ENCODE measurements around the gene CLMP.
"Not testable (repeated sequence)": the region's sequence is repeated elsewhere in the genome, so short reads cannot be mapped to it uniquely, and the experiment has no call there.

Gene CLMP

DNA sequence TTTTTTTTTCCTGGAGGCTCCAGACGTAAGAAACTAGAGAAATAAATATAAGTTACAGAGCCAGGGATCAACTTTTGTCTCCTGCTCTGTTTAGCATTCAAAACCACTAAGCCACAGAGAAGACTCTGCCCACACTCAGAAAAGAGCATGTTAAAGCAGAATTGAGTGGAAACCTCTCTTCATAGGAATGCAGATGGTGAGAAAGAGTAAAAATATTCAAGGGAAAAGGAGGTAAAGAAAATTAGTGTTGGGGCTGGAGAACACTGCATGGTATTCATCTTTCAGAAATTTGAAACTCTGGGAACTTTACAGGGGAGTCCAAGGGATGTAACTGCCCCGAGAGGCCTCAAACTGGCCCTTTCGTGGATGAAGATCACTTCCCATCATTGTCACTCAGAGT is 65.1 kb downstream of the CLMP start:
- DNase-seq = no peak

DNA sequence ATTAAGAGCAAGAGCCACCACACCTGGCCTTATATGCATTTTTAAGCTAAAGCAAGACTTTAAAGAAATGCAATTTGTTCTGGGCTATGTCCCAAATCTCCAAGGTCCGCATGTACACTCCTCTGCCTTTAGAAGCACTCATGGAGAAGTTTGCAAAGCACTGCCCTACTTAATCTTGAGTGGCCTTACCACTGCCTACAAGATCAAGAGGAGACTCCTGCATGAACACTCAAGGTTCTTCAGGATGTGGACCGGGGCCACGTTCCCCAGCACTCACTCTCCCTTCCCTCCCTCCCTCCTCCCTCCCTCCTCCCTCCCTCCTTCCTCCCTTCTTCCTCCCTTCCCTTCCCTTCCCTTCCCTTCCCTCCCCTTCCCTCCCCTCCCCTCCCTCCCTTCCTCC is 69.9 kb downstream of the CLMP start:
- no peak for DNase-seq

DNA sequence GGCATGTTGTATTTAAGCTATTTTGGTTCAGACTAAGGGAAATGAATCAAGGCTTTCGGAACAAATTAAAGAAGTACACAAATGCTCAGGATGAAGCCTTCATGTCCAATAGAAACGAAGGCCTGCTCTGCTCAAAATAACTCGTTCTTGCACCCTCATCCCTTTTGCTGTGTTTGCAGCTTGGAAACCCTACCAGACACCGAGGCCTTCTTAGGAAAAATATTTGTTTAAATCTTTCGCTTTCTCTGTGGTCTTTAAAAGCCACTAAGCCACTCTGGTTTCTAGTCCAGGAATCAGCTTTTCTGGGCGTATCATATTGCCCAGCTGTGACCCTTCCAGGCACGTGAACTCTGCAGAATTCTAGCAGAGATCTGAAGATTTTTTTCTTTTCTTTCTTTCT is 72.2 kb downstream of the CLMP start:
- DNase-seq = no peak

DNA sequence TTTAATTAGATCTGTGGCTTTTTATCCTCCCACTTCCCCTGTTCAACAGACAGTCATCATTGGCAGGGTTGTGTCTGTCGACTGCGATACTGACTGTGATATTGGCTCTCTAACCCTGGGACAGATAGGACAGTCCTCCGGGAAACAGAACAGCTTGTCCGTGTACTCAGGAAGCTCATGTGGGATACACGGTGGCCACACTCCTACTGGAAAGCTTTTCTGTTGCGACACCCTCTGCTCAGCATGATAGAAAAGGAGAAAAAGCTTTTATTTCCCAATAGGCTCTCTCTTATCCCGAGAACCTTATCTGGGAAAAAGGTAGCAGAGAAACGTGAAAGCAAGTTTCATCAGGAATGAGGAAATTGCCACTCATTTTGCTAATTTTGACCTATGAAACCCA is 72.7 kb downstream of the CLMP start:
- no peak for DNase-seq

DNA sequence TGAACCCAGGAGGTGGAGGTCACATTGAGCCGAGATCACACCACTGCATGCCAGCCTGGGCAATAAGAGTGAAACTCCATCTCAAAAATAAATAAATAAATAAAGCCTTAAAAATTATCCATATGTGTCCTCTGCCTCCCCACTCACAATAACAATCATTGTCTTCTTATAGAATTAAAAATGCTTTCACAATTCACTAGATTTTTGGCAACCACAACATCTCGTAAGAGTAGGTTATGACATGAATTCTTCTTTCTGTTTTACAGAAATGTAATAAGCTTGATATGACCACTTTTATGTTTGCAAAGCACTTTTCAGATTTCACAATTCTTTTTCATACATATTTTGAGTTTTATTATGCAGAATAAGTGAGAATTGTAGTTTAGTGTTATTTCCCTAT is 78.6 kb downstream of the CLMP start:
- DNase-seq = no peak

DNA sequence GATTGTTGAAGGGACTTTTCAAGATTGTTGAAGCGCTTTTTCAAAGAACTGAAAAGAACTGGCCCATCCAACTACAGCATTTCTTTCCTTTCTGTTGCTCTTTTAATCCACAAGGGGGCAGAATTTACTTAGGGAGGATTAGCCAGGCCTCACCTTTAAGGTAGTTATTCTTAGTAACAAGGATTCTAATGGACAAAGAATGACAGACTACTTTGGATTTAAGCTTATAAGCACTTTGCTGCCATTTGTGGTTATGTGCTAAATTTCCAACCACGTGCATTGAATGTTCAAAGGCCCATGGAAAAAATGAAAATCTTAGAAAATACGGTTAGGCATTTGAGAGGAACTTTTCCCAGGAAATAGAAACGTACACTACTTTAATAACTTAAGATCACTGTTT is 83.6 kb downstream of the CLMP start:
- no peak for DNase-seq

DNA sequence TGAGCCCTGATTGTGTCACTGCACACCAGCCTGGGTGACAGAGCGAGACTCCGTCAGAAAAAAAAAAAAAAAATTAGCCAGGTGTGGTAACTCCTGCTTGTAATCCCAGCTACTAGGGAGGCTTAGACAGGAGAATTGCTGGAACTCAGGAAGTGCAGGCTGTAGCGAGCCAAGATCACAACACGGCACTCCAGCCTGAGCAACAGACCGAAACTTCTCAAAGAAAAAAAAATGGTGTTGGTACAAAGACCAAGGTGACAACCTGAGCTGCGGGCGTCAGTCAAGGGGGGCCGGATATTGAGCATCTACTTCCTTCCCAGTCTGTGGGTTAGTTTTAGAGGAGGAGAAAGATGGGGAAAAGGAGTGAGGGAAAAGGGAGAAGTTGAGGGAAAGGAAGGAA is 84.7 kb downstream of the CLMP start:
- no peak for DNase-seq

DNA sequence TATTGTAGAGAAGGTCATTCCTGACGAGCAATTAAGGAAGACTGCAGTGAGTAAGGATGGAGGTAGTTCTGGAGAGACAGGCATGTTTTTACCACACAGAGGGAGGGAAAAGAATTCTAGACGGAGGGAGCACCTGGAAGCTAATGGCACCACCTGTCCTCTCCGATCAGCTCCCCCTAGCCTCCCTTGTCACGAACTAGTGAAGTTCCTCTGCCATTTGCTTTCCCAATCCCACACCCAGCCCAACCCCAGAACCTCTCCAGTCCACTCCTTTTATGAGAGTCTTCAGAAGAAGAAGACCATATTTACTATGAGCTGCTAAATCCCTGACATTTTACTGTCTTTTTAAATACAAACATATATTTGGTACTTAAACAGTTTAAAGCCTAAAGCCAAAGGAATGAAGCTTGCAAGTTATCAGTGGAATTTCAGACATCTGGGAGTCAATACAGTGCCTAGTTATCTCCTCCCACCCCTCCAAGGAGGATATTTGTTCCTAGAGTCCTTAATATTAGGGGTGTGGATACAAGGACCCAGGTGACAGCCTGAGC is 87.0 kb downstream of the CLMP start:
- no peak for DNase-seq

DNA sequence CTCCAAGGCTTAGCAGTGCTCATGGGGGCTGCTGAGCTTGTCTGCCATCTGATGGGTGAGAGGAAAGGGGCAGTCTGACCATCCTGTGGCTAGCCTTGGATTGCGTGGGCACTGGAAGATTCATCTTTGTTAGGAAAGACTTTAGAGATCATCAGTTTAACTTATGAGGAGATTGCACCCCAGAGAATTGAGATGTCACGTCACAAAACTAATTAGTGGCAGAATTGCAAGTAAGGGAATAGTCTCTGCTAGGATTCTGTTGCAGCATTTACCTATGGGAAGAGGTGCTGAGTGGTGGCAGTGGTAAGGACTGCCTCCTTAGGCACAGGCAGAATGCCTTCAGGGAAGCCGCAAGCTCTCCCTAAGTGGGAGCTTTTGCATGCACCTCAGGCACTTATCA is 90.4 kb downstream of the CLMP start:
- no peak for DNase-seq

DNA sequence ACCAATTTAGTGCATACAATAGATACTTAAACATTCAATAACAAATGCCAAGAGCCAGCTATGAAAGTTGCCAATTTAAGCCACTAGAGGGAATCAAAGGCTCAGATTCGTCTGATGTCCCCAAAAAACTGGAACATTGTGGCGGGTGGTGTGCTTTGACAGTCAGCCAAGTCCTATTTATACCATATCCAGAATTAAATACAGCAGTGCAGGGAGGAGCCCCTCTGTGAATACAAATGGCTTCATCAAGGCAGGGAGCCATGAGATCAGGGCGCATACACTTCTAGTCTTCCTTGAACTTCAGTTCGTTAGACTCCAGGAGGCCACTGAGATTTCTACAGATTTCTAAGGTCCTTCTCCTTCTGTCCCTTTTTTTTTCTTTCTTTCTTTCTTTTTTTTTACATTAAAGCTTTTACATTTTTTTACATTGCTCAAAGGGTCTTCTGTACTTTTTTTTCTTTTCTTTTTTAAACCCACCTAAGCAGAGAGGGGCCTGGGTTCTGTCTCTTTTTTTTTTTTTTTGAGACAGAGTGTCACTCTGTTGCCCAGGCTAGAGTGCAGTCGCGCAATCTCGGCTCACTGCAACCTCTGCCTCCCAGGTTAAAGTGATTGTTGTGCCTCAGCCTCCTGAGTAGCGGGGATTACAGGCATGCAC is 91.6 kb downstream of the CLMP start:
- peak; percentile 30 for DNase-seq

DNA sequence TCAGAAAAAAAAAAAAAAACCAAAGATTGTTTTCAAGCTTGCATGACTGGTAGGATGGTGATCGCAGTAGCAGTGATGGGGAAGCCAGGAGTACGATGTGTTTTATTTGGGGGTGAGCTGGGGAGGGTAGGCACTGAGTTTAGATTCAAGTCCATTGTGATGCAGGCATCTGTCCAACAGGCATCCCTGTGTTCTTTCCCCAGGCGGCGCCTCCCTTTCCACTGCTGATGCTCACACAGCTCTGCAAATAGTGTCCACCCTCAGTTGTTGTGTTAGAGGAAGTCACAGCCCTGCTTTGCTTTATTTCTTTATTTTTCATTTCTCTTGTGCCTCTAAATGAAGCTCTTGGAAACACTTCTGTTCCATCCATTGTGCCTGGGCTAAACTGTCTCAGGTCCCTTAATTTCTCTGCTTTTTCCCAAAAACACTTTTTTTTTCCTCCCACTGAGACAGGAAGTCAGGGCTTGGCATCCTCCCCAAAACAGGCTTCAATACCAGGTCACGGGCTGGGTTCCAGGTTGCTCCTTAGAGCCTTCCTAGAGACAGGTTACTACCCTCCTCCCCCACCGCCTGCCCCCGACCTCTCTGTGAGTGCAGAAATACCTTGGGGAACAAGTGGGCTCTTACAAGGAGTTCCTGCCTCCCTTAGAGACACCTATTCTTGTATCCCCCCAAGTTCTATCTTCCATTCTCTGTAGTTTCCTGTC is 94.5 kb downstream of the CLMP start:
- DNase-seq = no peak

DNA sequence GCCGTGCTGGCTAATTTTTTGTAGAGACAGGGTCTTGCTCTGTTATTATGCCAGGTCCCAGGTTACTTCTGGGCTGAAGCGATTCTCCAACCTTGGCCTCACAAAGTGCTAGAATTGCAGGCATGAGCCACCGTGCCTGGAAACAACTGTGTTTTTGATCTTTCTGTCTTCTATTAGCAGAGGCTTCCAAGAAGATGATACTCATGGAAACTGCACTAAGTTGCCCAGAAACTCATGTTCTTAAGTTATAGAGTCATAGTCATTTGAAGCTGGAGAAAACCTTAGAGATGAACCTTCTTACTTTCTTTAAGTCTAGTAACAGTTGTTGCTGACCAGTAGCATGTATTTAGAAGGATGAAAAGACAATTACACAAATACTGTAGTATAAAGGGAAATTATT is 96.1 kb downstream of the CLMP start:
- DNase-seq = no peak

DNA sequence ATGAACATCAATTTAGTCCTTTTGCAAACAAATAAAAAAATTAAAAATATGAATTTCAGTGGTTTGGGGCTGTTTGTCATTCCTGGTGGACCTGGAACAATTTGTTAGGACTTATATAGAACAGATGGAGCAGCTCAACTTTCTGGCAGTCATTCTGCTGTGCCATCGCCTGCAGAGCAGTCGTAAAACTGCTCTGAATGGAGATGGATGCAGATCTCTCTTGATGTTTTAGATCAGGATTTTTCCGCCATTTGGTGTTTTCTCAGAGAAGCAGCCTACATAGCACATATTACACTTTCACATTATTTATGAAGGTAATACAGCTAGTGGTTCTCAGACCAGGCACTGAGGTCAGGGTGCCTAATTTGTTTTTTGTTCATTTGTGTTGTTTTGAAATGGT is 101.3 kb downstream of the CLMP start:
- no peak for DNase-seq

DNA sequence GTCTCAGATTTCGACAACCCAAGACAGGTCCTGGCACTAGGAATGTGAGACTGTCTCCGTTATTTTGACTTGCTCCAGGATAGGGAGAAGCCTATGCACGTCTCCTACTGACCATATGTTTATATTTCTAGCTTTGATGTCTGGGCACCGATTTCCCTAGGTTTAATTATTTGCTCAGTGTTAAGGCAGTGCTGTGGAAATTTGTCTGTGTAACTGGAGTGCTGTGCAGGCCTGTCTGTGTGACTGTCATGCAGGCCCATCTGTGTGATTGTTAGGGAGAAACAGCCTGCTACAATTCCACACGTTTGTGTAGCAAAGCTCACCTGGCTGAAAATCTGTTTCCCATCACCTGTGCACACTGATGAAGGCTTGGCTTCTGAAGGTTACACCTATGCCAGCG is 103.5 kb downstream of the CLMP start:
- DNase-seq = no peak

DNA sequence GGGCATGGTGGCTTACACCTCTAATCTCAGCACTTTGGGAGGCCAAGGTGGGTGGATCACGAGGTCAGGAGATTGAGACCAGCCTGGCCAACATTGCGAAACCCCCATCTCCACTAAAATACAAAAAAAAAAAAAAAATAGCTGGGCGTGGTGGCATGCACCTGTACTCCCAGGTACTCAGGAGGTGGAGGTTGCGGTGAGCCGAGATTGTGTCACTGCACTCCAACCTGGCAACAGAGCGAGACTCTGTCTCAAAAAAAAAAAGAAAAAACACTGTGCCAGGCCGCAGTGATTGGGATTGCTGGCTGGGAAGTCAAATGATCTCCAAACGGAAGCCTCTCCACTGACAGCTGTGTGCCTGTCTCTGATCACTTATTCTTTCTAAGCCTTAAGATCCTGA is 104.9 kb downstream of the CLMP start:
- DNase-seq = not testable (repeated sequence)

DNA sequence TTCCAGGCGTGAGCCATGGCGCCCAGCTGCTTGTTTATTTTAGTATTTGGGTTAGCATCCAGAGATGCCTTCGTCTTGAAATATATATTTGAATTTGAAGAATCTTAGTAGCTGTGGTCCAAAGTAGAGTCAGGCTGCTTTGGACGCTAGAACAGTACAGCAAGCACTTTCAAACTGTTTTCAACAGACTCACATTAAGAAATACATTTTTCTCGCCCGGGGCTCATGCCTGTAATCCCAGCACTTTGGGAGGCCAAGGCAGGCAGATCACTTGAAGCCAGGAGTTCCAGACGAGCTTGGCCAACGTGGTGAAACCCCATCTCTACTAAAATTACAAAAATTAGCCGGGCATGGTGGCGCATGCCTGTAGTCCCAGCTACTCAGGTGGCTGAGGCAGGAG is 106.2 kb downstream of the CLMP start:
- not testable (repeated sequence) for DNase-seq

DNA sequence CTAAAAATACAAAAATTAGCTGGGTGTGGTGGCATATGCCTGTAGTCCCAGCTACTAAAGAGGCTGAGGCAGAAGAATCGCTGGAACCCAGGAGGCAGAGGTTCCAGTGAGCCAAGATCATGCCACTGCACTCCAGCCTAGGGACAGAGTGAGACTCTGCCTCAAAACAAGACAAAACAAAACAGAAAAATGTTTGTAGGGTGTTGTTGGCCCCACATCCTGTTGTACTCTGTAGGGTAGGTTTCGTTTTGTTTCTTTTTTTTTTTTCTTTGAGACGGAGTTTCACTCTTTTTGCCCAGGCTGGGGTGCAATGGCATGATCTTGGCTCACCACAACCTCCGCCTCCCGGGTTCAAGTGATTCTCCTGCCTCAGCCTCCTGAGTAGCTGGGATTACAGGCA is 107.4 kb downstream of the CLMP start:
- not testable (repeated sequence) for DNase-seq

DNA sequence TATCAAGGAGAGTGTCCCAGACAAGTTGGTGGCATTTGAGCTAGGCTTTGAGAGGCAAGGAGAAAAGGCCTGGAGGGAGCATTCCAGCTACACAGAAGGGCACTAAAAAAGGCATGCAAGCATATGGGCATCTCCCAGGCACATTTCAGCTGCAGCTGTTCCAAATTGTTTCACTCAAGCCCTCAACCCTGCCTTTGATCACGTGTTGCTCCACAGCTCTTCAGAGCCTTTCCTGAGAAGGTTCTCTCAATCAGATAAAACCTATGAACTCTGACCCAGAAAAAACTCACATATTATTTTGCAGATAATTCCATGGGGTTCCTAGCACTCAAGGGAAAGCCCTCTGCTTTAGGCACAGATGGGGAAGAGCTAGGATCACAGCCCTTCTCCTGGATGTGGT is 108.7 kb downstream of the CLMP start:
- no peak for DNase-seq

DNA sequence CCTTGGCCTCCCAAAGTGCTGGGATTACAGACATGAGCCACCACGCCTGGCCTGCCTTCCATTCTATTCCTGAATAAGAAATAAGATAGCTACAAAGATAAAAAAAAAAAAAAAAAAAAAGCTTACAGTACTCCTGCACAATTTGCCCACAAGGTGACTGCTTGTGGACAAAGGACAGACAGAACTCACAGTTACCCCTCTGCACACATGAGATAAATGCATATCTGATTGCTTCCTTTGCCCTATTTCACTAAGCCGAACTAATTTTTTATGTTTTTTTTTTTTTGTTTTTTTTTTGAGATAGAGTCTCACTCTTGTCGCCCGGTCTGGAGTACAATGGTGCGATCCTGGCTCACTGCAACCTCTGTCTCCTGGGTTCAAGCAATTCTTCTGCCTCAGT is 109.6 kb downstream of the CLMP start:
- DNase-seq = no peak

DNA sequence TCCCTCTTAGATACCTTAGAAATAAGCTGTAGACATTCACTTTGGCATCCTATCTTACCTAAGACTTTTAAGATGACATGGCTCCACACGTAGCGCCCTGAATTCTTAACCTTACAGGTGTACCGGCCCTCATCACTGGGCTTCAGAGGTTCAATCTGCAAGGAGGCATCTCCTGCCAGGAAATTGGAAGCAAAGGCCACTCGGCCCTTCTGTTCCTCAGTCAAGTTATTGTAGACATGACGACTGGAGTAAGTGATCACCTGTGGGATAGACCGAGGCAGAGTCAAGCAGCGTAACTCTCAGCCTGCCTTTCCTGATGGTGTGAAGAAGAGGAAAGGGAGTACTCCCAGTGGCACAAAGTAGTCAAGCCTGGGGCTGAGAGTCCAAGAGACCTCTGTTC is 110.6 kb downstream of the CLMP start:
- no peak for DNase-seq

DNA sequence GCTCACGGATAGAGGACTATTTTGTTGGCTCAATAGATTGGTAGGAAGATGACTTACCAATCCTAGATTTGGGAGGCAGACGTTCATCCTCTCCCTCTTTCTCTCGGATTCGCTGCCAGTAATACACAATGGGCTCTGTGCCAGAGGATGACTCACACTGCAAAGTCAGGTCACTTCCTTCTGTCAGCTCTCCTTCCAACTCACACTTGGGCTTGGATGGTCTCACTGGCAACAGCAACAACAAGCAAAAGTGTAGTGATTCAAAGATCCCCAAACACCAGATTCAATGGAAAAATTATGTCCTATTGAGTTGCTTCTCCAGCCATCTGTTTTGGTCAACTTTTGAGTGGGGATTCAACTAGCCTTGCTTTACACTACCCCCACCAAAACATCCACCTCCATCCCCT is 111.4 kb downstream of the CLMP start:
- DNase-seq = peak; percentile 55

DNA sequence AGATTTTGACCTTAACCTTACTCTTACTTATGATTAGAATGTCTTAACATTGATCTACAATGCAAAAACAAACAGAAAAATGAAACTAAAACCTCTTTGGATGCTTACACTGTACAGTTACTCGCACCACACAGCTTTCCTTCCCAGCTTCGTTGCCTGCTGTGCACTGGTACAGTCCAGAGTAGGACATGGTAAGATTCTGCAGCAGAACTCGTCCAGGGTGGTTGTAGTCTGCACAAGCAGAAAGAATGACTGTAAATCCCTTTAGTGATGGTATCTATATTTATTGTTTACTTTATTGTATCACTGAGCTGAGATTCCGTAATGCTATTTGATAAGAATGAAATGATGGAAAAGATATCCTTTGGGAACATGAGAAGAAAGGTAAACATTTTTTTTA is 112.1 kb downstream of the CLMP start:
- no peak for DNase-seq

DNA sequence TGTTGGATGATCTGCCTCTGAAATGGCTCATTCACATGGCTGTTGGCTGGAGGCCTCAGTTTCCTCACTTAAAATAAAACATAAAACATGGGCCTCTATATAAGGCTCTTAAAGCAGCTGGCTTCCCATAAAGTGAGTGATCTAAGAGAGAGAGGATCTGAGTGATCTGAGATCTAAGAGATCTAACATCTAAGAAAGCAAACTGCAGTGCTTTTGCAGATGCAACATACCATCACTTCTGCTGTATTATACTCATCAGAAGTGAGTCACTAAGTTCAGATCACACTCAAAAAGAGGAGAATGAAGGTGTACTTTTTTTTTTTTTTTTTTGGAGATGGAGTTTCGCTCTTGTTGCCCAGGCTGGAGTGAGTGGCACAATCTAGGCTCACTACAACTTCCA is 115.0 kb downstream of the CLMP start:
- DNase-seq = no peak

DNA sequence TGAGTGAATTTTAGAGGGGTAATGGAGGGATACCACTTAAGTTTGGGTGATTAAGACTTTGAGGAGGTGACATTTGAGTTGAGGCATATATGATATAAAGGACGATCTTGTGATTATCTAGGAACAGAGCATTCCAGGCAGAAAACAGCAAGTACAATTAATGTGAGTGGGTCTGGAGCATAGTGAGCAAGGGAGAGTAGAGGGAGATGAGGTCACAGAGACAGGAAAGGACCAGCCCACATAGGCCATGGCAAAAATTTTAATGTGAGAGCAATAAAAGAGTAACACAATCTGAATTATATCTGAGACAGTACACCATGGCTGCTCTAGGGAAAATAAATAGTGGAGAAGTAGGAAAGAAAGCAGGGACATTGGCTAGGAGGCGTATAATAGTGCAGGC is 118.6 kb downstream of the CLMP start:
- DNase-seq = no peak

Data from activated T-cell treated with anti-CD3 and anti-CD28 coated beads, Interleukin-2, amount 50 U/mL, for 1 hour (primary cell).